ENCODE measurements around the gene SLC8A1. TPM values are rescaled to one million over a fixed set of nuclear protein-coding genes. Genes with fewer than 3 reads are reported as not detected.
A peak's percentile ranks its signal among the peaks of the same experiment; 100 is the strongest.

Gene SLC8A1
- total RNA-seq, 2 donors from 2014 or later: 4.7 to 6.3 TPM

DNA sequence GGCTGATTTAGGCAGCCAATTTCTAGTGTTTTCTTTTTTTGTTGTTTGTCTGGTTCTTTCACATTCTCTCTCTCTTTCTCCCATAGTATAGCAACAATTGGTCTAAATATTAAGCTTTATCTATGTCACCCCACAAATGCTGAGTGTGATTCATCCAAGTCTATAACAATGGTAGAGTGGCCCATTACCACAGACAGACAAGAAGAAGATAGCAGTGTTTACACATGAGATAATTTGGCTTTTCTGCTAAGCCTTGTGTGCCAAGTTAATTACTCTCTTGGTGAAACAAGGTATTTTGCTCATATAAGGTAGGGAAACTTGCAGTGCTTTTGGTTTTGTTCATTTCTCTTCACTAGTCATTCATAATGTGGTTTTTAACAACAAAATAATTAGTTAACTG lies 166.5 kb downstream of the SLC8A1 start:
- Histone ChIP-seq H3K9me3 (ENCODE audit: control insufficient read depth, low read length) (no peaks in the 10 kb centered on the region), H3K4me3 (ENCODE audit: low read length) (peak overlapping the region; percentile 9), H3K4me1 (ENCODE audit: control insufficient read depth, insufficient read depth, low read length) (peaks cover 15% of the 10 kb centered on the region), H3K9ac (ENCODE audit: extremely low read depth, low read length, poor library complexity, severe bottlenecking) (no peak overlapping the region), H3K36me3 (ENCODE audit: control insufficient read depth, insufficient read depth, low read length) (no peaks in the 10 kb centered on the region), H3K27me3 (ENCODE audit: control insufficient read depth, insufficient read depth, low read length, poor library complexity, severe bottlenecking) (no peaks in the 10 kb centered on the region), H3K27ac (ENCODE audit: low read depth, low read length) (no peak overlapping the region)
- DNase-seq: no peak
- no peak overlapping the region for H3K4me3 Mint-ChIP-seq
- no peaks in the 10 kb centered on the region for H3K27me3 Mint-ChIP-seq (ENCODE audit: insufficient read depth)
- no peaks in the 10 kb centered on the region for H3K36me3 Mint-ChIP-seq (ENCODE audit: low read depth)
- H3K27ac Mint-ChIP-seq: no peak overlapping the region
- H3K4me1 Mint-ChIP-seq: peaks cover 42% of the 10 kb centered on the region
- TF ChIP-seq, protein P1, sequence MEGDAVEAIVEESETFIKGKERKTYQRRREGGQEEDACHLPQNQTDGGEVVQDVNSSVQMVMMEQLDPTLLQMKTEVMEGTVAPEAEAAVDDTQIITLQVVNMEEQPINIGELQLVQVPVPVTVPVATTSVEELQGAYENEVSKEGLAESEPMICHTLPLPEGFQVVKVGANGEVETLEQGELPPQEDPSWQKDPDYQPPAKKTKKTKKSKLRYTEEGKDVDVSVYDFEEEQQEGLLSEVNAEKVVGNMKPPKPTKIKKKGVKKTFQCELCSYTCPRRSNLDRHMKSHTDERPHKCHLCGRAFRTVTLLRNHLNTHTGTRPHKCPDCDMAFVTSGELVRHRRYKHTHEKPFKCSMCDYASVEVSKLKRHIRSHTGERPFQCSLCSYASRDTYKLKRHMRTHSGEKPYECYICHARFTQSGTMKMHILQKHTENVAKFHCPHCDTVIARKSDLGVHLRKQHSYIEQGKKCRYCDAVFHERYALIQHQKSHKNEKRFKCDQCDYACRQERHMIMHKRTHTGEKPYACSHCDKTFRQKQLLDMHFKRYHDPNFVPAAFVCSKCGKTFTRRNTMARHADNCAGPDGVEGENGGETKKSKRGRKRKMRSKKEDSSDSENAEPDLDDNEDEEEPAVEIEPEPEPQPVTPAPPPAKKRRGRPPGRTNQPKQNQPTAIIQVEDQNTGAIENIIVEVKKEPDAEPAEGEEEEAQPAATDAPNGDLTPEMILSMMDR (conservative IDR thresholded peaks at IDR 0.05): no peak
- no peaks in the 10 kb centered on the region for H3K9me3 Mint-ChIP-seq

DNA sequence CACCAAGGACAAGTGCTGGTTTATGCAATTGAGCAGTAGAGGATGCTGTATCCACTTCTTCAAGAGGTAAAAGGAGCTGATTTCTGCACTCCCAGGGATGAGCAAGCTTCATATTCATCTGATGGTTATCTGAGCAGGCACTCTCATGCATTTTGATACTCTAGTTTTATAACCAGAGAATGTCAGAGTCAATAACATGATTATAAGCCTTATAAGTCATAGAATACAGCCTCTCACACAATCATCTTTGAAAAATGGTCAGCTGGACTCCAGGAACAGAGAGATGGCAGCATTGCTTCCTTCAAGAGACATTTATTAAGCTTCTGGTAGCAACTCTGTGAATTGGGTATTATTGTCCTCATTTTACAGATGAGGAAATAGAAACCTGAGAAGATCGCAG lies 167.1 kb downstream of the SLC8A1 start:
- H3K36me3 Mint-ChIP-seq (ENCODE audit: low read depth): no peaks in the 10 kb centered on the region
- 77 to 100% methylated on average over 1 of the region's 1 CpG for WGBS, 2 experiments (ENCODE audit: insufficient coverage in 1 of 2, insufficient read length in 1 of 2)
- Histone ChIP-seq H3K27me3 (ENCODE audit: control insufficient read depth, insufficient read depth, low read length, poor library complexity, severe bottlenecking) (no peaks in the 10 kb centered on the region), H3K9ac (ENCODE audit: extremely low read depth, low read length, poor library complexity, severe bottlenecking) (no peak overlapping the region), H3K4me3 (ENCODE audit: low read length) (peak overlapping the region; percentile 9), H3K4me1 (ENCODE audit: control insufficient read depth, insufficient read depth, low read length) (peaks cover 15% of the 10 kb centered on the region), H3K27ac (ENCODE audit: low read depth, low read length) (no peak overlapping the region), H3K9me3 (ENCODE audit: control insufficient read depth, low read length) (no peaks in the 10 kb centered on the region), H3K36me3 (ENCODE audit: control insufficient read depth, insufficient read depth, low read length) (no peaks in the 10 kb centered on the region)
- H3K9me3 Mint-ChIP-seq: no peaks in the 10 kb centered on the region
- peaks cover 42% of the 10 kb centered on the region for H3K4me1 Mint-ChIP-seq
- TF ChIP-seq, protein P1 (conservative IDR thresholded peaks at IDR 0.05): no peak
- no peak for DNase-seq
- no peaks in the 10 kb centered on the region for H3K27me3 Mint-ChIP-seq (ENCODE audit: insufficient read depth)
- H3K4me3 Mint-ChIP-seq: no peak overlapping the region
- no peak overlapping the region for H3K27ac Mint-ChIP-seq

DNA sequence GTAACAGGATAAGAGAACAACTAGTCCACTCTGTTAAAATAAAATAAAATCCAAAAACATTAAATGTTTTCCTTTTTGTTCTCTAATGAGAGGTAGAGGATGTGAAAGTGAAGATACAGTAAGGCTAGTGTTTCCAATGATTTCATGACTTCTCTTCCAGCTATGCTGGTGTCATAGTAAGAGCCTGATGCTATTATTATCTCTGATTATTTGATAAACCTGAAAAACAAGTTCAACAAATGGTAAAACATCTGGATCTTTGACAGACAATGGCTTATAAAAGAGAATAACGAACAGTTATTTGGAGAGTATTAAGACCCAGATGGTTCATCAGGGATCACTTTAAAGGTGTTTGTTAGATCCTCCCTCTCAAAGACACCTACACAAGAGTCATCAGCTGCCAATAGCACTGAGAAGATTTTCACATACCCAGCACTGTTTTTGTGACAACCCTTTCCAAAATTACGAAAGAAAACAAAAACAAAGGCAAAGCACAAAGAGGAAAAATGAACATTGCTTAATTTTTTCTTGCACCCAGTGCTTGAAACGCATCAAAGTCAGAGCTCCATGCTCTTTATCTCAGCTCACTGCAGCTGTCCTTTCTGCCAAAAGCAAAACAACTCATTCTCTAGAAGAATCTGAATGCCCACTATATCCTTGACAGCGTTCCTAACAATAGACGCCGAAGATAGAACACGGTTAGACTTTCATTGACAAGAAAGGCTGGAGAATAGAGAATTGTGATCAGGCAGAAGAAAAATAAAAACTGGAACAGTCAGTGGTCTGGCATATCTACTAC lies 168.6 kb downstream of the SLC8A1 start:
- peaks cover 15% of the 10 kb centered on the region for H3K4me1 ChIP-seq (ENCODE audit: control insufficient read depth, insufficient read depth, low read length)
- WGBS, 2 experiments (ENCODE audit: insufficient coverage in 1 of 2, insufficient read length in 1 of 2): 86% methylated on average over 3 to 7 of the region's 7 CpGs

More for the DNA sequence above, 168.6 kb downstream of the SLC8A1 start:
- H3K27ac Mint-ChIP-seq: no peak overlapping the region
- H3K4me1 Mint-ChIP-seq: peaks cover 40% of the 10 kb centered on the region
- DNase-seq: no peak
- Histone ChIP-seq H3K27me3 (ENCODE audit: control insufficient read depth, insufficient read depth, low read length, poor library complexity, severe bottlenecking) (no peaks in the 10 kb centered on the region), H3K9me3 (ENCODE audit: control insufficient read depth, low read length) (no peaks in the 10 kb centered on the region), H3K27ac (ENCODE audit: low read depth, low read length) (peak overlapping the region; percentile 25), H3K4me3 (ENCODE audit: low read length) (no peak overlapping the region), H3K36me3 (ENCODE audit: control insufficient read depth, insufficient read depth, low read length) (no peaks in the 10 kb centered on the region), H3K9ac (ENCODE audit: extremely low read depth, low read length, poor library complexity, severe bottlenecking) (no peak overlapping the region)
- no peaks in the 10 kb centered on the region for H3K9me3 Mint-ChIP-seq
- no peaks in the 10 kb centered on the region for H3K36me3 Mint-ChIP-seq (ENCODE audit: low read depth)
- TF ChIP-seq, protein P1 (conservative IDR thresholded peaks at IDR 0.05): no peak
- H3K4me3 Mint-ChIP-seq: no peak overlapping the region
- H3K27me3 Mint-ChIP-seq (ENCODE audit: insufficient read depth): no peaks in the 10 kb centered on the region
